ENCODE measurements around the gene ADARB2.
"Not testable (repeated sequence)": the region's sequence is repeated elsewhere in the genome, so short reads cannot be mapped to it uniquely, and the experiment has no call there.

The ADARB2 gene

GRCh38 chr10:1462994-1463633 lies 274.2 kb downstream of the ADARB2 start:
- H3K36me3 ChIP-seq: no peaks in the 10 kb centered on the region
- no peaks in the 10 kb centered on the region for H3K9me3 ChIP-seq
- H3K4me3 ChIP-seq (ENCODE audit: low read depth in 1 of 2, low read length in 1 of 2): no peak overlapping the region
- no peaks in the 10 kb centered on the region for H3K4me1 ChIP-seq (ENCODE audit: control insufficient read depth in 1 of 2, insufficient read depth in 1 of 2, low read depth in 1 of 2, low read length in 1 of 2)
- no peak for TF ChIP-seq CTCF (IDR thresholded peaks at IDR 0.05)
- no peak overlapping the region for H3K27ac ChIP-seq
- H3K27me3 ChIP-seq: no peaks in the 10 kb centered on the region

- Histone ChIP-seq H3K27me3 (no peaks in the 10 kb centered on the region), H3K4me3 (ENCODE audit: low read depth in 1 of 2, low read length in 1 of 2) (no peak overlapping the region), H3K36me3 (no peaks in the 10 kb centered on the region), H3K4me1 (ENCODE audit: control insufficient read depth in 1 of 2, insufficient read depth in 1 of 2, low read depth in 1 of 2, low read length in 1 of 2) (no peaks in the 10 kb centered on the region), H3K27ac (no peak overlapping the region), H3K9me3 (no peaks in the 10 kb centered on the region)
- TF ChIP-seq CTCF (IDR thresholded peaks at IDR 0.05): no peak
Observed at GRCh38 chr10:1462521-1462920, 274.8 kb downstream of the ADARB2 start.

- TF ChIP-seq CTCF (IDR thresholded peaks at IDR 0.05): no peak
- Histone ChIP-seq H3K4me3 (ENCODE audit: low read depth in 1 of 2, low read length in 1 of 2) (no peak overlapping the region), H3K4me1 (ENCODE audit: control insufficient read depth in 1 of 2, insufficient read depth in 1 of 2, low read depth in 1 of 2, low read length in 1 of 2) (no peaks in the 10 kb centered on the region)
Observed at GRCh38 chr10:1462032-1462431, 275.3 kb downstream of the ADARB2 start.

GRCh38 chr10:1461016-1461415 lies 276.3 kb downstream of the ADARB2 start:
- no peaks in the 10 kb centered on the region for H3K4me1 ChIP-seq (ENCODE audit: control insufficient read depth in 1 of 2, insufficient read depth in 1 of 2, low read depth in 1 of 2, low read length in 1 of 2)
- H3K9me3 ChIP-seq: no peaks in the 10 kb centered on the region
- H3K27me3 ChIP-seq: no peaks in the 10 kb centered on the region
- no peak for TF ChIP-seq CTCF (IDR thresholded peaks at IDR 0.05)
- no peak overlapping the region for H3K27ac ChIP-seq
- H3K4me3 ChIP-seq (ENCODE audit: low read depth in 1 of 2, low read length in 1 of 2): no peak overlapping the region
- H3K36me3 ChIP-seq: no peaks in the 10 kb centered on the region

More at GRCh38 chr10:1462032-1462431, 275.3 kb downstream of the ADARB2 start:
- H3K9me3 ChIP-seq: no peaks in the 10 kb centered on the region
- H3K27me3 ChIP-seq: no peaks in the 10 kb centered on the region
- H3K27ac ChIP-seq: no peak overlapping the region
- no peaks in the 10 kb centered on the region for H3K36me3 ChIP-seq

- H3K4me1 ChIP-seq (ENCODE audit: control insufficient read depth in 1 of 2, insufficient read depth in 1 of 2, low read depth in 1 of 2, low read length in 1 of 2); H3K27ac ChIP-seq; H3K27me3 ChIP-seq; H3K36me3 ChIP-seq; H3K9me3 ChIP-seq; H3K4me3 ChIP-seq (ENCODE audit: low read depth in 1 of 2, low read length in 1 of 2): not testable (repeated sequence)
Observed at GRCh38 chr10:1459664-1460063, 277.7 kb downstream of the ADARB2 start.

- TF ChIP-seq CTCF (IDR thresholded peaks at IDR 0.05): no peak
- no peak overlapping the region for H3K27ac ChIP-seq
- H3K4me1 ChIP-seq (ENCODE audit: control insufficient read depth in 1 of 2, insufficient read depth in 1 of 2, low read depth in 1 of 2, low read length in 1 of 2): no peaks in the 10 kb centered on the region
Observed at GRCh38 chr10:1454951-1455350, 282.4 kb downstream of the ADARB2 start.

More at GRCh38 chr10:1454951-1455350, 282.4 kb downstream of the ADARB2 start:
- Histone ChIP-seq H3K4me3 (ENCODE audit: low read depth in 1 of 2, low read length in 1 of 2) (no peak overlapping the region), H3K36me3 (no peaks in the 10 kb centered on the region), H3K9me3 (no peaks in the 10 kb centered on the region), H3K27me3 (no peaks in the 10 kb centered on the region)
